HG02623 (cell line): ENCODE data around the gene SFSWAP.
"Not testable (repeated sequence)": the region's sequence is repeated elsewhere in the genome, so short reads cannot be mapped to it uniquely, and the experiment has no call there.

Experiments
- ATAC-seq: cut with Tn5 transposase; IDR thresholded peaks from one replicate; pipeline ENCODE4 v1.9.1; 2021; ENCODE audit warnings: moderate library complexity; ENCODE audit not compliant: unreplicated experiment

SFSWAP gene

GRCh38 chr12:131701705-131702572, 9.0 kb upstream of the SFSWAP start:
- ATAC-seq, result no peak

GRCh38 chr12:131702573-131702877, 8.4 kb upstream of the SFSWAP start:
- no peak for ATAC-seq

GRCh38 chr12:131703161-131703560, 7.7 kb upstream of the SFSWAP start:
- no peak for ATAC-seq

GRCh38 chr12:131704509-131704908, 6.4 kb upstream of the SFSWAP start:
- ATAC-seq, result no peak

GRCh38 chr12:131706709-131707108, 4.2 kb upstream of the SFSWAP start:
- not testable (repeated sequence) for ATAC-seq

GRCh38 chr12:131709226-131709625, 1.7 kb upstream of the SFSWAP start:
- no peak for ATAC-seq

GRCh38 chr12:131711551-131712205, 788 bp downstream of the SFSWAP start:
- ATAC-seq, result no peak

GRCh38 chr12:131713349-131713748, 2.5 kb downstream of the SFSWAP start:
- no peak for ATAC-seq

GRCh38 chr12:131714759-131715158, 3.9 kb downstream of the SFSWAP start:
- no peak for ATAC-seq

GRCh38 chr12:131716282-131716681, 5.4 kb downstream of the SFSWAP start:
- ATAC-seq, result no peak

GRCh38 chr12:131720241-131720640, 9.4 kb downstream of the SFSWAP start:
- no peak for ATAC-seq

- ATAC-seq, result no peak
Measured at GRCh38 chr12:131720921-131721320, 10.0 kb downstream of the SFSWAP start.

- ATAC-seq, result no peak
Measured at GRCh38 chr12:131721548-131721947, 10.7 kb downstream of the SFSWAP start.

GRCh38 chr12:131723532-131723931, 12.6 kb downstream of the SFSWAP start:
- no peak for ATAC-seq

GRCh38 chr12:131724534-131724933, 13.6 kb downstream of the SFSWAP start:
- ATAC-seq, result no peak

GRCh38 chr12:131725503-131725902, 14.6 kb downstream of the SFSWAP start:
- ATAC-seq, result no peak

GRCh38 chr12:131728720-131729119, 17.8 kb downstream of the SFSWAP start:
- ATAC-seq, result no peak

GRCh38 chr12:131729254-131729955, 18.5 kb downstream of the SFSWAP start:
- ATAC-seq, result no peak

GRCh38 chr12:131732996-131733615, 22.2 kb downstream of the SFSWAP start:
- no peak for ATAC-seq

- ATAC-seq, result no peak
Measured at GRCh38 chr12:131733874-131734273, 23.0 kb downstream of the SFSWAP start.

- no peak for ATAC-seq
Measured at GRCh38 chr12:131734336-131735152, 23.7 kb downstream of the SFSWAP start.
